Amygdala (tissue), 56 donors: ENCODE results near the gene RIMKLB.
"Not testable (repeated sequence)": the region's sequence is repeated elsewhere in the genome, so short reads cannot be mapped to it uniquely, and the experiment has no call there.

Experiments used
- DNase-seq, 56 donors: peaks; one replicate each; lab custom pipeline; 2025; lab: John Stamatoyannopoulos, UW

Gene RIMKLB

DNA sequence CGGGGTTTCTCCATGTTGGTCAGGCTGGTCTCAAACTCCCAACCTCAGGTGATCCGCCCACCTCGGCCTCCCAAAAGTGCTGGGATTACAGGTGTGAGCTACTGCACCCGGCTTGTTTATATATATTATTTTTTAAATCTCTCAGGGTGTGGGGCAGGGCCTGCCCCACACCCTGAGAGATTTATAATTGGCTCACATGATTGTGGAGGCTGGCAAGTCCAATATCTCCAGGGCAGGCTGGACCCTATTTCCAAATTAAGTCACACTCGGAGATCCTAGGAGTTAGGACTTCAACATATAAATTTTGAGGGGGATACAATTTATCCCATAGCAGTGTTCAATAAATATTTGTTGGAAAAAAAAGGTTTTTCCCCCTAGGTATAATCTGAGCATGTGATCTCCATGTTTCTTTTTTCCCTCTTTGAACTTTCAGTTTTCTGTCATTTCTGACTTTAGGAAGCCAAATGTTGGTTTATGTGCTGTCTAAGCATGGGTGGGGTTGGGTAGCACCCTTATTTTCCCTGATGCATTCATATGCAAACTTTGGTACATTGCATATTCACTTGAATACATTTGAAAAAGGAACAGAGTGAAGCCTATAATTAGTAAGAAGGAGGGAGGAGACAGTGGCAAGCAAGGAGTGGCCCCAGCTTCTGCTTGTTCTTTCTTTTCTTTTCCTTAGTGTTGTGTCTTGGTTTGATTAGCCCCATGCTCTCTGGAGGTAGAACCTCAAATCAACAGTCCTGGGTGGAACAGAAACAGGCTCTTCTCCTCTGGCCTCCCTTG, 116.0 kb downstream of the RIMKLB start:
- no peak for DNase-seq

GRCh38 chr12:8816448-8817050, 118.8 kb downstream of the RIMKLB start:
- DNase-seq: no peak

DNA sequence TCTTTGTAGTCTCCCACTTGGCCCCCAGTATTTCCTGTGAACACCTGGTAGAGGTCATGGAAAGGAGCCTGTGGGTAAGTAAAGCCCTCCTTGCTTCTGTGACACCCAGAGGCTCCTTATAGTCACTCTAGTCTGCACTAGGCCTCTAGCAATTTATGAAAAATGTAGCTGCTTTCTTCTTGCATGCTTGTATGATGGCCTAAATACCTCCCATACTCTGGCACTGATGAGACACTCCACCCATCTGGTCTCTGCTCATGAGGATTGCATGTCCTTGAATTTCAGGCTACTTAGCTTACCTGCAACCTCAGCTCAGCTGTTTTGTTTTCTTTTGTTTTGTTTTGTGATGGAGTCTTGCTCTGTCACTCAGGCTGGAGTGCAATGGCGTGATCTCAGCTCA, 120.1 kb downstream of the RIMKLB start:
- no peak for DNase-seq

DNA sequence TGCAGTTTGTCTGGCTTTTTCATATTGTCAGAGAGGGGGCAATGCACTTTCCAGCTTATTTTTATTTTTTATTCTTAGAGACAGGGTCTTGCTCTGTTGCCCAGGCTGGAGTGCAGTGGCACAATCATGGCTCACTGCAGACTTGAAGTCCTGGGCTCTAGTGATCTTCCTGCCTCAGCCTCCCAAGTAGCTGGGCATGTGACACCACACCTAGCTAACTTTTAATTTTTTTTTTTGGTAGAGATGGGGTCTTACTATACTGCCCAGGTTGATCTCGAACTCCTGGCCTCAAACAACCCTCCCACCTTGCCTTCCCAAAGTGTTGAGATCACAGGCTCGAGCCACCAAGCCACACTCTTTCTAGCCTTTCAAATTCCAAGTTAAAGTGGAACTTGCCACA, 120.7 kb downstream of the RIMKLB start:
- DNase-seq: no peak

GRCh38 chr12:8819666-8819980, 121.8 kb downstream of the RIMKLB start:
- DNase-seq: no peak

DNA sequence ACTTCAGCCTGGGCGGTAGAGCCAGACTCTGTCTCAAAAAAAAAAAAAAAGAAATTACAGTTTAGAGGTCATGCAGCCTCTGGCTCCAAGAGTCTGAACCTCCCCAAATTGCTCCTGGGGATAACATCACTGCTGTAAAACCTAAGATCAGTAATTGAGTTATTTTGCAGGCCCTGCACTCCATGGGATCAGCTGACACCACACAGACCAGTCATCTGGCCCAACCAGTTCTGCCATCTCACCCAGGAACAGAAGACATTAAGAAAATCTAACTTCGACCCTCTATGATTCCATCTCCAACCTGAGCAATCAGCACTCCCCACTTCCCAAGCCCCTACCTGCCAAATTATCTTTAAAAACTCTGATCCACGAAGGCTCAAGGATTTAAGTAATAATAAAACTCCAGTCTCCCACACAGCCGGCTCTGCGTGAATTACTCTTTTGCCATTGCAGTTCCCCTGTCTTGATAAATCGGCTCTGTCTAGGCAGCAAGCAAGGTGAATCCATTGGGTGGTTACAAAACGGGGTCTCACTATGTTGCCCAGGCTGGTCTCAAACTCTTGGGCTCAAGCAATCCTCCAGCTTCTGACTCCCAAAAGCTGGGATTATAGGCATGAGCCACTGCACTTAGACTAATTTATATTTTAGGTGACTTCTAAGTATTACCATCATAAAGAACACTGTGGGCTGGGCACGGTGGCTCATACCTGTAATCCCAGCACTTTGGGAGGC, 123.1 kb downstream of the RIMKLB start:
- not testable (repeated sequence) for DNase-seq

DNA sequence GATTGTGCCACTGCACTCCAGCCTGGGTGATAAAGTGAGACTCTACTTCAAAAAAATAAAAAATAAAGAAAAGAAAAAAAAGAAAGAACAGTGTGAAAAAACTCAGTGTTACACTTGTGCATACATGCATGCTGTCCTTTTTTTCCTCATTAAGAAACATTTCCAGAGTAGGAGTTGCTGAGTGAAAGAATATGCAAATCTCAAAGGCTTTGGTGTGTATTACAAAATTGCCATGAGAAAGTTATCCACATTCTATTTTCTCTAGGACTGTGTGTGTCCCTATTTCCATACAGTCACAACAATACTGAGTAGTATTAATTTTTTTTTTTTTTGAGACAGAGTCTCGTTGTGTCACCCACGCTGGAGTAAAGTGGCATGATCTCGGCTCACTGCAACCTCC, 123.8 kb downstream of the RIMKLB start:
- DNase-seq: no peak

- DNase-seq: no peak
These were observed 124.5 kb downstream of the RIMKLB start, which contains the start of gene A2ML1 for GRCh38 chr12:8822298-8822697. A2ML1 (plus strand) TSS chr12:8822621; CDS start chr12:8822652, 31 bp downstream.

DNA sequence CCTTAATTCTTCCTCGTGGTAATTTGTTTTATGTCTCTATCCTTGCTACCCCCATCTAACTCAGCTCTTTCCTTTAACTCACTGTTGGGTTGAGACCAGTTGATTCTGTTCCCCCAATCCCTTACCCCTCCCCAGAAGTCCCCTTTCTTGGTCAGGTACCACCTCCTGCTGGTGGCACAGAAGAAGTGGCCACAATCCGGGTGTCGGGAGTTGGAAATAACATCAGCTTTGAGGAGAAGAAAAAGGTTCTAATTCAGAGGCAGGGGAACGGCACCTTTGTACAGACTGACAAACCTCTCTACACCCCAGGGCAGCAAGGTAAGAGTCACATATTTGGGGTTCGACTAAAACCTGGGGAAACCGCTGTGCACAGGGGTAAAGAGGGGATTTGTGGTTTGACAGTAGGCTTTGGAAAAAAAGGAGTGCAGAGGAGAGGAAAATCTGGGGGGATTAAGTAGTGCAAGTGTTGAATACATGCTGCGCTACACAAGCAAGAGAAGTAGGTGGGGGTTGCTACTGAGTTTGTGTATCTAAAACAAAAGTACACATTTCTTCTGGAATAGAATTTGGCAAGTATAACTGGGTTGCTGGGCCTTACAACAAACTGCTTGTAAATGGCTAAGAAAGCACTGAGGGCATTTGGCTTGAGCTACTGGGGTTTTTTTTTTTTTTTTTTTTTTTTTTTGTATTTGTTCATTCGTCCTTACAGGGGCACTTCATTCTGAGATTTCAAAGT, 125.9 kb downstream of the RIMKLB start:
- peak in 23 of 56 donors; percentile 1 to 64 (median 20) for DNase-seq

- no peak for DNase-seq
These were observed 129.9 kb downstream of the RIMKLB start for GRCh38 chr12:8827551-8828256.

- DNase-seq: no peak
These were observed 130.7 kb downstream of the RIMKLB start for GRCh38 chr12:8828257-8829124.

- no peak for DNase-seq
These were observed 131.3 kb downstream of the RIMKLB start for GRCh38 chr12:8829125-8829518.

GRCh38 chr12:8829621-8830020, 131.8 kb downstream of the RIMKLB start:
- DNase-seq: no peak

DNA sequence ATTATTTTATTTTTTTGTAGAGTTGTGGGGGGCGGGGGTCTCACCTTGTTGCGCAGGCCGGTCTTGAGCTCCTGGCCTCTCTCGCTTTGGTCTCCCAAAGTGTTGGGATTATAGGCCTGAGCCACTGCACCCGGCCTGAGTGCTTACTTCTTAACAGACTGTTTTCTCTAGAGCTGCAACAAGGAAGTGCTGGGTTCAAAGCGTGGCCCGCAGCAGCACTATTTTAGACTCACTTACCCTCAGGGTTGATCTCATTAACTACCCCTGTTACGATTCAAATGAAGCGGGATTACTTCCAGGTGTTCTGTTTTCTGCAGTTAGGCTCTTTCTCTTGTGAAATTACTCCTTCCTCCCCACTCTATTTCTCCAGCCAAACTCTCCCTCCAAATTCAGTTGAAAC, 133.3 kb downstream of the RIMKLB start:
- no peak for DNase-seq

DNA sequence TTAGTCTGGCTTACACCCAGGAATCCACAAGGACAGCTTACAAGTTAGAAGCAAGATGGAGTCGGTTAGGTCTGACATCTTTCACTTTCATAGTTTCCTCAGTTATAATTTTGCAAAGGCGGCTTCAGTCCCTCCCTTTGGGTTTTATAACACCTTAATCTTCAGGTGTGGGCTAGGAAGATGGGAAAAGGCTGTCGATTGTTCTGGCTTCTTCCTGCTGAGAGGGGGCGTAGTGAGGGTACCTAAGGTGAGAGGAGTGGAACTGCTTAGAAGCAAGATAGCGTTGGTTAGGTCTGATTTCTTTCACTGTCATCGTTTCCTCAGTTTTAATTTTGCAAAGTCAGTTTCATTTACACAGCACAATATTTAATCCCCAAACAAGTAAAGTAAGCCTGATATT, 134.7 kb downstream of the RIMKLB start:
- no peak for DNase-seq
